AG09309 (cell line): Measurements from ENCODE around the gene LTA.

Source experiments
- DNase-seq: peaks from one replicate; pipeline ENCODE4 v3.0.0-alpha.2; 2010; ENCODE audit warnings: low read depth
- H3K4me3 ChIP-seq: 2 replicates; pipeline ENCODE4 v1.5.1; 2011; ENCODE audit warnings: mild to moderate bottlenecking, low read depth, low read length, moderate library complexity; ENCODE audit not compliant: control insufficient read depth
- CTCF ChIP-seq: IDR thresholded peaks from 2 replicates; pipeline ENCODE4 v1.5.1; 2011; ENCODE audit warnings: mild to moderate bottlenecking, low read depth, low read length, inconsistent platforms; ENCODE audit not compliant: insufficient read depth, control insufficient read depth; ENCODE audit errors: missing control alignments

LTA gene

GRCh38 chr6:31579119-31579505 is 7.0 kb downstream of the LTA start:
- no peak for DNase-seq
- H3K4me3 ChIP-seq = no peak overlapping the region
- no peak for TF ChIP-seq CTCF

- no peak for DNase-seq
- TF ChIP-seq CTCF = no peak
- H3K4me3 ChIP-seq = no peak overlapping the region
These were observed 7.7 kb downstream of the LTA start for GRCh38 chr6:31579546-31580437.

- no peak for DNase-seq
- no peak for TF ChIP-seq CTCF
- peak overlapping the region; percentile 92 for H3K4me3 ChIP-seq
These were observed 8.3 kb downstream of the LTA start for GRCh38 chr6:31580438-31580740.

GRCh38 chr6:31580807-31581433 is 8.8 kb downstream of the LTA start:
- TF ChIP-seq CTCF = peak; percentile 79
- peak overlapping the region; percentile 92 for H3K4me3 ChIP-seq
- peak; percentile 20 for DNase-seq

- TF ChIP-seq CTCF = no peak
These were observed 9.5 kb downstream of the LTA start for GRCh38 chr6:31581434-31582229.

GRCh38 chr6:31582230-31582643 is 10.1 kb downstream of the LTA start, which contains the start of gene LTB:
TSS of gene LTB (minus strand) at chr6:31582424. CDS start at chr6:31582417, 7 bp downstream.
- H3K4me3 ChIP-seq = peak within 1 kb of the TSS; percentile 92
- TF ChIP-seq CTCF = no peak
- no peak for DNase-seq

More at GRCh38 chr6:31581434-31582229, 9.5 kb downstream of the LTA start:
- H3K4me3 ChIP-seq = peak overlapping the region; percentile 92
- DNase-seq = no peak
